Caco-2 (cell line): Measurements from ENCODE around the gene TTC6. TPM values are rescaled to one million over a fixed set of nuclear protein-coding genes. Genes with fewer than 3 reads are reported as not detected.
A peak's percentile ranks its signal among the peaks of the same experiment; 100 is the strongest.

ENCODE experiments used
- BruUV-seq: library from RNA; stranded (reverse); fragments of 400-500 nt; replicated peaks from 2 replicates; lab custom pipeline; 2021; lab: Mats Ljungman, UMichigan
- CTCF ChIA-PET: fragments of 300-600 bp; sonication (Branson Sonifier 250); formaldehyde crosslinking; loops from one replicate; lab custom pipeline; 2022; ENCODE audit warnings: antibody characterized with exemption; lab: Charles Lee
- POLR2A ChIA-PET: fragments of 300-600 bp; sonication (Branson Sonifier 250); formaldehyde crosslinking; loops from one replicate; lab custom pipeline; 2022; ENCODE audit warnings: antibody characterized with exemption; lab: Charles Lee
- DNase-seq, 2 experiments: peaks; one replicate each; pipeline versions ENCODE4 v3.0.0 to v3.0.0-alpha.2; 2020 to 2022
- H3K27me3 ChIP-seq: replicated peaks from 2 replicates; pipeline ENCODE4 v1.6.0; 2011; ENCODE audit warnings: low read length; ENCODE audit not compliant: control insufficient read depth, insufficient read depth
- H3K36me3 ChIP-seq: 2 replicates; pipeline ENCODE4 v1.5.1; 2011; ENCODE audit warnings: low read length; ENCODE audit not compliant: control insufficient read depth, insufficient read depth
- H3K4me1 ChIP-seq: fragments of 250-450 bp; sonication (Bioruptor Pico); 2 replicates; pipeline ENCODE4 v1.5.1; 2020; ENCODE audit warnings: mild to moderate bottlenecking
- H3K4me3 ChIP-seq: 2 replicates; pipeline ENCODE4 v1.5.1; 2011; ENCODE audit warnings: low read depth, mild to moderate bottlenecking, control low read depth, low read length
- H3K9me3 ChIP-seq: fragments of 250-450 bp; sonication (Bioruptor Pico); 2 replicates; pipeline ENCODE4 v1.5.1; 2020; ENCODE audit warnings: mild to moderate bottlenecking, moderate library complexity
- H3K27ac Mint-ChIP-seq: one replicate; pipeline ENCODE4 v1.8.0; 2022; ENCODE audit warnings: mixed read lengths; ENCODE audit not compliant: unreplicated experiment
- H3K27me3 Mint-ChIP-seq: one replicate; pipeline ENCODE4 v1.8.0; 2022; ENCODE audit warnings: mixed read lengths; ENCODE audit not compliant: insufficient read depth, unreplicated experiment
- H3K36me3 Mint-ChIP-seq: one replicate; pipeline ENCODE4 v1.8.0; 2022; ENCODE audit warnings: mild to moderate bottlenecking, mixed read lengths; ENCODE audit not compliant: insufficient read depth, unreplicated experiment
- H3K4me1 Mint-ChIP-seq: one replicate; pipeline ENCODE4 v1.8.0; 2022; ENCODE audit warnings: low read depth, mixed read lengths; ENCODE audit not compliant: unreplicated experiment
- H3K4me3 Mint-ChIP-seq: one replicate; pipeline ENCODE4 v1.8.0; 2022; ENCODE audit warnings: mild to moderate bottlenecking, moderate library complexity, mixed read lengths; ENCODE audit not compliant: unreplicated experiment
- H3K9me3 Mint-ChIP-seq: one replicate; pipeline ENCODE4 v1.8.0; 2022; ENCODE audit warnings: mixed read lengths; ENCODE audit not compliant: unreplicated experiment
- CTCF ChIP-seq, 2 experiments: fragments of 200-600 bp in 1 of 2; IDR thresholded peaks; 1 replicate in 1 of 2; 2 replicates in 1 of 2; pipeline versions ENCODE4 v1.5.1 to v1.8.0; 2011 to 2022; ENCODE audit warnings: antibody characterized with exemption in 1 of 2, control low read depth in 1 of 2, inconsistent platforms in 1 of 2, low read depth in 1 of 2, low read length in 1 of 2, mild to moderate bottlenecking in 1 of 2, moderate library complexity in 1 of 2; ENCODE audit not compliant: insufficient read depth in 1 of 2, severe bottlenecking in 1 of 2, unreplicated experiment in 1 of 2
- intact Hi-C: fragments of 100-400 bp; cut with micrococcal nuclease; formaldehyde crosslinking; loops from one replicate; pipeline ENCODE4 v1.10.0; 2022; ENCODE audit not compliant: unreplicated experiment
- total RNA-seq: library from RNA; stranded (reverse); gene quantifications from 2 replicates; pipeline ENCODE4 v1.2.3, GENCODE V29; 2022

The TTC6 gene
- total RNA-seq, 1 experiment from 2014 or later = 19.4 TPM

- Mint-ChIP-seq H3K27ac (peak overlapping the region; percentile 97), H3K4me1 (peaks cover 23% of the 10 kb centered on the region), H3K9me3 (no peaks in the 10 kb centered on the region), H3K27me3 (no peaks in the 10 kb centered on the region), H3K36me3 (peaks cover 59% of the 10 kb centered on the region), H3K4me3 (peak overlapping the region; percentile 78)
- no peaks in the 10 kb centered on the region for H3K9me3 ChIP-seq
- no TSS peak for BruUV-seq
- ChIA-PET CTCF (interaction anchor here (0.6 to 1.3 kb wide), 4 partner anchors 12 to 354 kb away, joined by 3 to 5 read pairs (median 4); no protein-coding TSS in a partner anchor), POLR2A (interaction anchor here (0.6 to 1.2 kb wide), 7 partner anchors 9 to 335 kb away, joined by 3 to 5 read pairs (median 3); partner anchors contain the start of genes FOXA1 and TTC6)
- H3K36me3 ChIP-seq = 0 out of 2 replicates have a peak, but pooled peaks cover 2% of the 10 kb centered on the region
- H3K4me3 ChIP-seq = peak overlapping the region; percentile 72
- DNase-seq = peak; percentile 82 to 84
- no peak for TF ChIP-seq CTCF (IDR thresholded peaks at IDR 0.05; ENCODE audit: insufficient read depth in 1 of 2, low read depth in 1 of 2, low read length in 1 of 2, severe bottlenecking in 1 of 2, unreplicated experiment in 1 of 2)
- H3K4me1 ChIP-seq = peaks cover 32% of the 10 kb centered on the region
- H3K27me3 ChIP-seq = no peaks in the 10 kb centered on the region
- intact Hi-C loops = loop anchor here (1.0 to 2.0 kb wide), 2 partner anchors 11 to 170 kb away; partner anchors contain the start of genes FOXA1 and TTC6
Measured at GRCh38 chr14:37584211-37585100, 11.0 kb upstream of the TTC6 start.

- no peaks in the 10 kb centered on the region for H3K9me3 Mint-ChIP-seq
- H3K27ac Mint-ChIP-seq = peak overlapping the region; percentile 97
- TF ChIP-seq CTCF (IDR thresholded peaks at IDR 0.05; ENCODE audit: insufficient read depth in 1 of 2, low read depth in 1 of 2, low read length in 1 of 2, severe bottlenecking in 1 of 2, unreplicated experiment in 1 of 2) = no peak
- CTCF ChIA-PET = interaction anchor here (0.6 to 1.3 kb wide), 6 partner anchors 11 to 1686 kb away, joined by 3 to 5 read pairs (median 4); no protein-coding TSS in a partner anchor
- peak overlapping the region; percentile 78 for H3K4me3 Mint-ChIP-seq
- peak overlapping the region; percentile 72 for H3K4me3 ChIP-seq
- H3K4me1 Mint-ChIP-seq = peaks cover 19% of the 10 kb centered on the region
- POLR2A ChIA-PET = interaction anchor here (0.5 to 1.2 kb wide), 7 partner anchors 8 to 384 kb away, joined by 3 to 8 read pairs (median 4); partner anchors contain the start of genes FOXA1 and TTC6
- H3K36me3 Mint-ChIP-seq = peaks cover 65% of the 10 kb centered on the region
- H3K4me1 ChIP-seq = peaks cover 32% of the 10 kb centered on the region
- H3K27me3 Mint-ChIP-seq = no peaks in the 10 kb centered on the region
- H3K36me3 ChIP-seq = 0 out of 2 replicates have a peak, but pooled peaks cover 2% of the 10 kb centered on the region
- intact Hi-C loops = loop anchor here (1.0 to 2.0 kb wide), 2 partner anchors 10 to 170 kb away; partner anchors contain the start of genes FOXA1 and TTC6
- TSS peak; percentile 51 for BruUV-seq
- peak; percentile 77 to 89 for DNase-seq
- no peaks in the 10 kb centered on the region for H3K27me3 ChIP-seq
- H3K9me3 ChIP-seq = no peaks in the 10 kb centered on the region
Measured at GRCh38 chr14:37585101-37585511, 10.3 kb upstream of the TTC6 start.
